AG08395 (cell line): ENCODE data around the gene TBX1.
"Not testable (repeated sequence)": the region's sequence is repeated elsewhere in the genome, so short reads cannot be mapped to it uniquely, and the experiment has no call there.

Source experiments
- DNase-seq: peaks from one replicate; pipeline ENCODE4 v3.0.0; 2012; ENCODE audit warnings: mixed read lengths, low spot score

The TBX1 gene

GRCh38 chr22:19723232-19723982, 37.2 kb upstream of the TBX1 start, which contains the start of gene GP1BB:
Gene GP1BB, plus strand, starts transcription at chr22:19723539. Its CDS starts 31 bp downstream, at chr22:19723570.
- no peak for DNase-seq

GRCh38 chr22:19723983-19724827, 36.4 kb upstream of the TBX1 start:
- no peak for DNase-seq

- DNase-seq: no peak
These were observed 35.5 kb upstream of the TBX1 start for GRCh38 chr22:19724927-19725661.

GRCh38 chr22:19726064-19726788, 34.4 kb upstream of the TBX1 start:
- DNase-seq: not testable (repeated sequence)

- DNase-seq: no peak
These were observed 33.0 kb upstream of the TBX1 start for GRCh38 chr22:19727310-19728150.

- DNase-seq: no peak
These were observed 32.3 kb upstream of the TBX1 start for GRCh38 chr22:19728271-19728670.

GRCh38 chr22:19728836-19729235, 31.7 kb upstream of the TBX1 start:
- no peak for DNase-seq

- no peak for DNase-seq
These were observed 31.1 kb upstream of the TBX1 start for GRCh38 chr22:19729507-19729906.

GRCh38 chr22:19730198-19730597, 30.4 kb upstream of the TBX1 start:
- no peak for DNase-seq

GRCh38 chr22:19730655-19731360, 29.8 kb upstream of the TBX1 start:
- DNase-seq: peak; percentile 93

GRCh38 chr22:19731361-19732135, 29.0 kb upstream of the TBX1 start:
- no peak for DNase-seq

GRCh38 chr22:19732403-19733113, 28.0 kb upstream of the TBX1 start:
- no peak for DNase-seq

GRCh38 chr22:19733755-19734154, 26.8 kb upstream of the TBX1 start:
- no peak for DNase-seq

GRCh38 chr22:19734163-19734562, 26.4 kb upstream of the TBX1 start:
- DNase-seq: no peak

- no peak for DNase-seq
These were observed 25.7 kb upstream of the TBX1 start for GRCh38 chr22:19734837-19735382.

GRCh38 chr22:19735665-19736510, 24.7 kb upstream of the TBX1 start:
- no peak for DNase-seq

GRCh38 chr22:19737846-19738663, 22.5 kb upstream of the TBX1 start:
- DNase-seq: no peak
